Measurements from ENCODE around the gene MGAT1. TPM values are rescaled to one million over a fixed set of nuclear protein-coding genes. Genes with fewer than 3 reads are reported as not detected.
"Not testable (repeated sequence)": the region's sequence is repeated elsewhere in the genome, so short reads cannot be mapped to it uniquely, and the experiment has no call there.

The MGAT1 gene
- total RNA-seq, 2 donors from 2014 or later, result 77.1 to 80.8 TPM

DNA sequence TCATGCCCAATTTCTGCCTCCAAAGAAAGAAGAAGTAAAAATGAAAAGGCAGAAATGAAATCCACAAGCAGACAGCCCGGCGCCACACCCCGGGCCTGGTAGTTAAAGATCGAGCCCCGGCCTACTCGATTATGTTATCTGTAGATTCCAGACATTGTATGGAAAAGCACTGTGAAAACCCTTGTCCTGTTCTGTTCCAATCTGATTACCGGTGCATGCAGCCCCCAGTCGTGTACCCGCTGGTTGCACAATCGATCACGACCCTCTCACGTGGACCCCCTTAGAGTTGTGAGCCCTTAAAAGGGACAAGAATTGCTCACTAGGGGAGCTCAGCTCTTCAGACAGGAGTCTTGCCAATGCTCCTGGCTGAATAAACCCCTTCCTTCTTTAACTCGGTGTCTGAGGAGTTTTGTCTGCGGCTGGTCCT lies 20.7 kb downstream of the MGAT1 start:
- H3K27ac Mint-ChIP-seq, result peak overlapping the region; percentile 79

DNA sequence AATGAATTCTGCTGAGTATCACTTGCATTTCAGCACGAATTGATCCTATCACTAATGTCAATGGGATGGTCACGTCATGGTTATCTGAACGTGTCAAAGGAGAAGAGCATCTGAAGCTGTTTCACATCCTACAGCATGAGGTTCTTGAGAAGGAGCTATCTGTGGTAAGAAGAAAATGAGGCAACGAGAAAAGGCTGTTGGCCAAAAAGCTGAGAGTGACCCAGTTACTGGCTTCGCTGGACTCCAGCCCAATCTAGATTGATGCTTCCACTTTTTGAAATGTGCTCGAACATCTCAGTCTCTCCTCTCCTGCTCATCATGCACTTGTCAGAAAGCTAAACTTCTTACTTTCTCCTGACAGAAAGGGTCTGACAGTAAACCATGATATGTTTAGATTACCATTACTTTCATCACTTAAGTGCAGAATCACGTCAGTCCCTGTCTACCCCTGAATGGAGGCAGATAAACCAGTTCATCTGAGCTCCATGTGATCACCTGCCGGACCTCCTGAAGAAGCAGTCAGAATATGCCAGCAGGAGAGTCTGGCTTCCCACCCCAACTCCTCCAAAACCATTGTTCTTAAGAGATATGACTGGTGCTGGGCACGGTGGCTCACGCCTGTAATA lies 22.5 kb downstream of the MGAT1 start:
- H3K4me1 Mint-ChIP-seq, result peaks cover 11% of the 10 kb centered on the region
- peaks cover 5% of the 10 kb centered on the region for H3K27me3 Mint-ChIP-seq
- H3K27ac Mint-ChIP-seq, result no peak overlapping the region
- H3K36me3 Mint-ChIP-seq (ENCODE audit: low read depth), result no peaks in the 10 kb centered on the region
- H3K4me3 Mint-ChIP-seq, result no peak overlapping the region
- no peak for DNase-seq
- ATAC-seq, result no peak
- no peaks in the 10 kb centered on the region for H3K9me3 ChIP-seq (ENCODE audit: control insufficient read depth, low read length, poor library complexity, severe bottlenecking)

More for the DNA sequence above, 20.7 kb downstream of the MGAT1 start:
- DNase-seq; H3K4me3 Mint-ChIP-seq; H3K36me3 Mint-ChIP-seq (ENCODE audit: low read depth); H3K27me3 Mint-ChIP-seq; H3K9me3 ChIP-seq (ENCODE audit: control insufficient read depth, low read length, poor library complexity, severe bottlenecking); ATAC-seq: not testable (repeated sequence)
- peaks cover 19% of the 10 kb centered on the region for H3K4me1 Mint-ChIP-seq

DNA sequence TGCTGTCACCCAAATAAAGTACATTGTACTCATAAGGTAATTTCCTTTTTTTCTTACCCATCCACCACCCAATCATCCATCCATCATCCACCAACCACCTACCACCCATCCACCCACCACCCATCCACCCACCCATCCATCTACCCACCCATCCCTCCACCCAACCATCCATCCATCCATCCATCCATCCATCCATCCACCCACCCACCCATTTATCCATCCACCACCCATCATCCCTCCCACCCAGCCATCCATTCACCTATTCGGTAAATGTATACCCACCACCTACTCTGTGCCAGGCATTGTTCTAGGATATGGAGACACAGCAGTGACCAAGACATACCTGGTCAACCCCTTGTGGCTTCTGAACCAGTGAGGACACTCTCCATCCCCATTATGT lies 25.1 kb downstream of the MGAT1 start:
- Mint-ChIP-seq H3K36me3 (ENCODE audit: low read depth) (peaks cover 4% of the 10 kb centered on the region), H3K27me3 (peaks cover 10% of the 10 kb centered on the region), H3K4me3 (no peak overlapping the region), H3K4me1 (peaks cover under 1% of the 10 kb centered on the region), H3K27ac (no peak overlapping the region)
- DNase-seq (no peak), ATAC-seq (no peak)
- H3K9me3 ChIP-seq (ENCODE audit: control insufficient read depth, low read length, poor library complexity, severe bottlenecking), result no peaks in the 10 kb centered on the region

DNA sequence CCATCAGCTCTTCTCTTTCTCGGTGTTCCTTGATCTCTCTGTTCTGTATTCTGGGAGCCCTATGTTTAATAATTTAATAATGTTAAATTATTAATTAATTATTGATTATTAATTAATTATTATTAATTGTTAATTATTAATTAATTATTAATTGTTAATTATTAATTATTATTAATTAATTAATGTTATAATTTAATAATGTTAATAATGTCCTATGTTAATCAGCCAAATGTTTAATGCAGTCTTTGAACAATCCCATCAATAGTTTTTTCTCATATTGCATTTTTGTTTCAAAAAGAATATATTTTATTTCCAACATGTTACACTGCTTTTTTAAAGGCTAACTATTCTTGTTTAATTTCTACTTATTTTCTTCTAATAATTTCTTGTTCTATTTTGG lies 26.2 kb downstream of the MGAT1 start:
- Mint-ChIP-seq H3K36me3 (ENCODE audit: low read depth) (peaks cover 4% of the 10 kb centered on the region), H3K27ac (no peak overlapping the region), H3K4me3 (no peak overlapping the region), H3K27me3 (peaks cover 10% of the 10 kb centered on the region), H3K4me1 (no peaks in the 10 kb centered on the region)
- ATAC-seq (no peak), DNase-seq (no peak)
- H3K9me3 ChIP-seq (ENCODE audit: control insufficient read depth, low read length, poor library complexity, severe bottlenecking), result no peaks in the 10 kb centered on the region

DNA sequence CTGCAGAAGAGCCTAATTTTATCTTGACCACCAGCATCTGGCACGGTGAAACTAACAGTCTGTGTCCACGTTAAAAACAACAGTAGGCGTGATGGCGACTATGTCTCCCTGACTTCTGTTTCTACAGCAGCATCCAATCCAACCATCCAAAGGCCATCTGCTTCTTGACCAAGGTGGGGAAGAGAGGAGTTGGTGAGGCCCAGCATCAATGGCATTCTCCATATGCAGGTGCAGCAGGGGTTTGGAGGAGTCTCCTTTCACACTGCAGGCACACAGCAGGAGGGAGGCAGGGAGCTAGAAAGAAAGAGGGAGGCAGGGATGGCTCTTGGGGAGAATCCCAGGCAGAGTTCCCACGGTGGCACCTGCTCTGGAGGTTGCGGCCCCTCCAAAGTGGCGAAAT lies 27.0 kb downstream of the MGAT1 start:
- DNase-seq (no peak), ATAC-seq (no peak)
- peaks cover 10% of the 10 kb centered on the region for H3K27me3 Mint-ChIP-seq
- no peaks in the 10 kb centered on the region for H3K4me1 Mint-ChIP-seq
- no peak overlapping the region for H3K4me3 Mint-ChIP-seq
- no peak overlapping the region for H3K27ac Mint-ChIP-seq
- H3K36me3 Mint-ChIP-seq (ENCODE audit: low read depth), result peaks cover 4% of the 10 kb centered on the region
- no peaks in the 10 kb centered on the region for H3K9me3 ChIP-seq (ENCODE audit: control insufficient read depth, low read length, poor library complexity, severe bottlenecking)

DNA sequence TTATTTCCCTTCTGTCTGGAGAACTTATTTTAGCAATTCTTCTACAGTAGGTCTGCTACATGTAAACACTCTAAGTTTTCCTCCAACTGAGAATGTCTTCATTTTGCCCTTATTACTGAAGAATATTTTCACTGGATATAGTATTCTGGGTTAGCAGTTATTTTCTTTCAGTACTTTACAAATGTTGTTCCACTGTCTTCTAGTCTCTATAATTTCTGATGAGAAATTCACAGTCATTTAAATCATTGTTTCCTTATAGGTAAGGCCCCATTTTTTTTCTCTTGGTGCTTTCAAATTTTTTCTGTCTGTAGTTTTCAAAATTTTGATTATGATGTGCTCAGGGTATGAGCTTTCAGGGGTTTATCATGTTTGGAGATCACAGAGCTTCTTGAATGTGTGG lies 30.8 kb downstream of the MGAT1 start:
- Mint-ChIP-seq H3K4me3 (no peak overlapping the region), H3K27ac (no peak overlapping the region), H3K4me1 (no peaks in the 10 kb centered on the region), H3K36me3 (ENCODE audit: low read depth) (peaks cover 4% of the 10 kb centered on the region), H3K27me3 (peaks cover 18% of the 10 kb centered on the region)
- no peak for DNase-seq
- no peak for ATAC-seq
- no peaks in the 10 kb centered on the region for H3K9me3 ChIP-seq (ENCODE audit: control insufficient read depth, low read length, poor library complexity, severe bottlenecking)

DNA sequence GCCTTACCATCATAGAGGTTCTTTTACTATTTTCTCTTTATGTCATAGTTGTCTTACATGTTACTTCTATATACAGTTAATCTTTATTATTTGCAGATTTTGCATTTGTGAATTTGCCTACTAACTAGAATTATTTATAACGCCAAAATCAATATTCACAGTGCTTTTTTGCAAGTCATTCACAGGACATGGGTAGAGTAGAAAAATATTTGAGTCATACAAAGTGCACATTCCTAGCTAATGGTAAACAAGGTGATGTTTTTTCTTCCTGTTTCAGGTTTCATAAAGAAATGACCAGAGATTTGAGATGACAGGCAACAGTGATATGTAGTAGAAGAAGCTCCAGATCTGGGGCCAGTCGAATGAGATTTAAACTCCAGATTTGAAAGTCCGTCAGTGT lies 32.8 kb downstream of the MGAT1 start:
- DNase-seq (no peak), ATAC-seq (no peak)
- H3K27ac Mint-ChIP-seq, result no peak overlapping the region
- H3K4me1 Mint-ChIP-seq, result no peaks in the 10 kb centered on the region
- peaks cover 4% of the 10 kb centered on the region for H3K36me3 Mint-ChIP-seq (ENCODE audit: low read depth)
- H3K4me3 Mint-ChIP-seq, result no peak overlapping the region
- peaks cover 21% of the 10 kb centered on the region for H3K27me3 Mint-ChIP-seq
- H3K9me3 ChIP-seq (ENCODE audit: control insufficient read depth, low read length, poor library complexity, severe bottlenecking), result no peaks in the 10 kb centered on the region

DNA sequence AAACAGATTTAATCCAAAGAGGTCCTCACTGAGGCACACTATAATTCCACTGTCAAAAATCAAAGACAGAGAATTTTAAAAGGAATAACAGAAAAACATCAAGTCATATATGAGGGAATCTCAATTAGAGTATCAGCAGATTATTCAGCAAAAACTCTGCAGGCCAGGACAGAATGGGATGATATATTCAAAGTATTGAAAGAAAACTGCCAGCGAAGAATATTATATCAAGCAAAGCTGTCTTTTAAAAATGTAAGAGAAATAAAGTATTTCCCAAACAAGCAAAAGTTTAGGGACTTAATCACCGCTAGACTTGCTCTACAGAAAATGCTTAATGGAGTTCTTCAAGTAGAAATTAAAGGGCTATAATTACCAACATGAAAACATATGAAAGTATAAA lies 47.0 kb downstream of the MGAT1 start:
- Mint-ChIP-seq H3K27me3 (peaks cover 12% of the 10 kb centered on the region), H3K4me3 (no peak overlapping the region), H3K36me3 (ENCODE audit: low read depth) (no peaks in the 10 kb centered on the region), H3K27ac (no peak overlapping the region), H3K4me1 (no peaks in the 10 kb centered on the region)
- ATAC-seq, result no peak
- no peak for DNase-seq
- peaks cover 3% of the 10 kb centered on the region for H3K9me3 ChIP-seq (ENCODE audit: control insufficient read depth, low read length, poor library complexity, severe bottlenecking)

DNA sequence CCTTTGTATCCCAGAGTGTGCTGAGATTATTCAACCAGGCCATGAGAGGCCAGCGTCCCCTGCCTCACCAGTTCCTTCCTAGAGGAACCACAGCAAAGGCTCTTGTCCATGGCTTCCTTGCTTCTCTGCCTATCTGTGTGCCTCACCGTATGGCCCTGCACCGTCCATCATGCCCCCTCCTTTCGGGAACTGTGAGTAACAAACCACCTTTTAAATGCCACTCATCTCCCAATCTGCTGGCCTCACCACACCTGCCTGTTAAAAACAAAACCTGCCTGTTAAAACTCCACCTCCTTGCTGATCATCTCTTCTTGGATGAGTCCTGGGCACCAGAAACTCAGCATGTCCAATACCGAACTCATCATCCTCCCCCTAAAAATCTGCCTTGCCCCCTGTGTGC lies 58.4 kb downstream of the MGAT1 start:
- ATAC-seq, result no peak
- no peaks in the 10 kb centered on the region for H3K9me3 ChIP-seq (ENCODE audit: control insufficient read depth, low read length, poor library complexity, severe bottlenecking)
- no peaks in the 10 kb centered on the region for H3K4me1 Mint-ChIP-seq
- DNase-seq, result no peak
- no peak overlapping the region for H3K27ac Mint-ChIP-seq
- no peak overlapping the region for H3K4me3 Mint-ChIP-seq
- H3K36me3 Mint-ChIP-seq (ENCODE audit: low read depth), result no peaks in the 10 kb centered on the region
- peaks cover 27% of the 10 kb centered on the region for H3K27me3 Mint-ChIP-seq

DNA sequence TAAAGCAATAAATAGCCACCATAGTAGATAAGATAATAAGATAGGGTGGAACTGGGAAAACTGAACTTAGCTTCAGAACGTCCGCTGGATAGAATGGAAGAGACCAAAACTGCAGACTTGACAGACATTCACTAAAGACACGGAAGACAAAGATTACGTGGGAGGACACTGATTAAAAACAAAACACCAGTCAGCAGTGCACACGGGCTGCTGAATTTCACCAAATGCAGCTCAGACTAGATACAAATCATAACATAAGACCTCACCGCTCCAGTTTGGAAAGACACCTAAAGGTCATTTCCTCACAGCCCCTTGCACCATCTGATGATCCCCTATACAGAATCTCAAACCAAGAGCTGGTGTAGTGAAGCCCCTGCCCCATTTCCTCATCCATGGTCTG lies 59.9 kb downstream of the MGAT1 start:
- H3K27me3 Mint-ChIP-seq, result peaks cover 39% of the 10 kb centered on the region
- H3K27ac Mint-ChIP-seq, result no peak overlapping the region
- ATAC-seq (no peak), DNase-seq (no peak)
- peaks cover 3% of the 10 kb centered on the region for H3K36me3 Mint-ChIP-seq (ENCODE audit: low read depth)
- no peak overlapping the region for H3K4me3 Mint-ChIP-seq
- H3K9me3 ChIP-seq (ENCODE audit: control insufficient read depth, low read length, poor library complexity, severe bottlenecking), result no peaks in the 10 kb centered on the region
- no peaks in the 10 kb centered on the region for H3K4me1 Mint-ChIP-seq

DNA sequence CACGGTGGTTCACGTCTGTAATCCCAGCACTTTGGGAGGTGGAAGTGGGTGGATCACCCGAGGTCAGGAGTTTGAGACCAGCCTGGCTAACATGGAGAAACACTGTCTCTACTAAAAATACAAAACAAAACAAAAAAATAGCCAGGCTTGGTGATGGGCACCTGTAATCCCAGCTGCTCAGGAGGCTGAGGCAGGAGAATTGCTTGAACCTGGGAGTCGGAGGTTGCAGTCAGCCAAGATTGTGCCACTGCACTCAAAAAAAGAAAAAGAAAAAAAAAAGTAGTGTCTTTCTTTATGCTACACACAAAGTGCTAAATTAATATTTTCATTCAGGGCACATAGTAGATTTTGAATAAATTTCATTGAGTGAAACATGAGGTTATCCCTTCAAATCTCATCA lies 61.7 kb downstream of the MGAT1 start:
- not testable (repeated sequence) for H3K36me3 Mint-ChIP-seq (ENCODE audit: low read depth); H3K4me1 Mint-ChIP-seq; H3K27ac Mint-ChIP-seq; ATAC-seq; H3K4me3 Mint-ChIP-seq; H3K9me3 ChIP-seq (ENCODE audit: control insufficient read depth, low read length, poor library complexity, severe bottlenecking); DNase-seq
- H3K27me3 Mint-ChIP-seq, result peaks cover 43% of the 10 kb centered on the region

DNA sequence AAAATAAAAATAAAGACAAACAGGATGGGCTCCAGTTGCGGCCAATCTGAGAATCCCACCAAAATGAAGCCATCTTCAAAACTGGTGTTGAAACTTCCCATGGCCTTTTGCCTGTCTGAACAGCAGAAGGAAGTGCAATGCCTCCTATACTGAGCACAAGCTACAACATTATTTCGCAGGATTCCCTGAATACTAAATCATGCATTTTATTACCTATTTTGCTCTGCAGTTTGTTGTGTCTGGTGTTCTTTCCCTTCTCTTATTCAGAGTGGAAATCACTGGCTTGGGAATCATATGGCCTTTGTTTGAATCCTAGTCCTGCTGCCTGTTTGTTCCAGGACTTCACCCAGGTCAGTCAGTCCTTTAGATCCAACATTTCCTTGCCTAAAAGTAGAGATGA lies 62.6 kb downstream of the MGAT1 start, which contains the start of gene OR2Y1:
Gene OR2Y1 (minus strand): TSS at position 101 of the 400 bp plus-strand sequence. CDS start 0 bp downstream, at position 101.
- Mint-ChIP-seq H3K4me1 (no peaks in the 10 kb centered on the region), H3K4me3 (no peak within 1 kb of the TSS), H3K27ac (no peak within 1 kb of the TSS), H3K36me3 (ENCODE audit: low read depth) (peaks cover 3% of the 10 kb centered on the region), H3K27me3 (peaks cover 44% of the 10 kb centered on the region)
- ATAC-seq (no peak), DNase-seq (no peak)
- H3K9me3 ChIP-seq (ENCODE audit: control insufficient read depth, low read length, poor library complexity, severe bottlenecking), result no peaks in the 10 kb centered on the region

DNA sequence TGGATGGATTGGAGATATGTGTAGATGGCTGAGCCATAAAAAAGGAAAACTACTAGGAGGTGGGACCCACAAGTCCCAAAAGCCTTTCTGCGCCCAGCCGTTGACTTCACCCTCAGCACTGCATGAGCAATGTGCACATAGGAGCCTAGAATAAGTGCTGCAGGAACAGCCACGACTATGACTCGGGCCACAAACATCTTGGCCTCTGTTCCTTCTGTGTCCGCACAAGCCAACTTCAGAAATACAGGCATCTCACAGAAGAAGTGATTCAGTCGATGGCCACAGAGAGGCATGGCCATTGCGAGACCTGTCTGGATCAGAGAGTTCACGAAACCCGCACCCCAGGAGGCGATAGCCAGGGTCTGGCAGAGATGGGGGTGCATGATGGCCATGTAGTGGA lies 63.3 kb downstream of the MGAT1 start:
- Mint-ChIP-seq H3K27ac (no peak overlapping the region), H3K4me1 (no peaks in the 10 kb centered on the region), H3K36me3 (ENCODE audit: low read depth) (peaks cover 3% of the 10 kb centered on the region), H3K4me3 (no peak overlapping the region), H3K27me3 (peaks cover 44% of the 10 kb centered on the region)
- no peak for DNase-seq
- ATAC-seq, result no peak
- H3K9me3 ChIP-seq (ENCODE audit: control insufficient read depth, low read length, poor library complexity, severe bottlenecking), result no peaks in the 10 kb centered on the region

DNA sequence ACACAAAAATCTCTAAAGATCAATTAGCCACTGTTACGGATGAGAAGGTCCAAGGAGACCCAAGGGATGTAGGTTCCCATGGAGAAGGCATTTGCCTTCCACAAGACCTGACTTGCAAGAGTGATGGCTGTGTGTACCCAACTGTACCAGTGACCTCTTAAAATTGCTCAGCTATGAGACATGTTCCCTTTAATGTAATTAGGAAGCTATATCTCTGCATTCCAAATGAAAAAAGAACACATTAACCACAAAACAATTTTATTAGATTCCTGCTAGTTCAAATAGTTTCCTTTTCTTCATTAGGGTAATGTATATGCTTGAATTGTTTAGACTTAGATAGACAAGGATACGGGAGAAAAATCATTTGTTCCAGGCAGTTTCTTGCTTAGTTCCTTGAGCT lies 66.1 kb downstream of the MGAT1 start:
- H3K4me1 Mint-ChIP-seq, result no peaks in the 10 kb centered on the region
- H3K27ac Mint-ChIP-seq, result no peak overlapping the region
- H3K4me3 Mint-ChIP-seq, result no peak overlapping the region
- ATAC-seq, result no peak
- H3K36me3 Mint-ChIP-seq (ENCODE audit: low read depth), result peaks cover 3% of the 10 kb centered on the region
- H3K9me3 ChIP-seq (ENCODE audit: control insufficient read depth, low read length, poor library complexity, severe bottlenecking), result no peaks in the 10 kb centered on the region
- peaks cover 48% of the 10 kb centered on the region for H3K27me3 Mint-ChIP-seq
- DNase-seq, result no peak

Measured in T-helper 17 cell (primary cell).